NT2/D1 (cell line): ENCODE data around the gene KAZN.
"Not testable (repeated sequence)": the region's sequence is repeated elsewhere in the genome, so short reads cannot be mapped to it uniquely, and the experiment has no call there.

Source experiments
- DNase-seq: peaks from one replicate; pipeline ENCODE4 v3.0.0-alpha.2; 2011; ENCODE audit warnings: low read depth, low spot score
- H3K27me3 ChIP-seq: 2 replicates; pipeline ENCODE4 v1.6.0; 2011; ENCODE audit warnings: mild to moderate bottlenecking; ENCODE audit not compliant: insufficient read length, insufficient read depth
- H3K36me3 ChIP-seq: 2 replicates; pipeline ENCODE4 v1.6.1; 2011; ENCODE audit warnings: mild to moderate bottlenecking, low read length, mixed read lengths; ENCODE audit not compliant: insufficient read depth, insufficient read length
- H3K4me1 ChIP-seq: 2 replicates; pipeline ENCODE4 v1.5.1; 2011; ENCODE audit not compliant: insufficient read depth, insufficient read length
- H3K4me3 ChIP-seq: 2 replicates; pipeline ENCODE4 v1.5.1; 2011; ENCODE audit warnings: low read depth; ENCODE audit not compliant: insufficient read length
- H3K9ac ChIP-seq: 2 replicates; pipeline ENCODE4 v1.6.0; 2011; ENCODE audit warnings: low read depth; ENCODE audit not compliant: insufficient read length
- H3K9me3 ChIP-seq: 2 replicates; pipeline ENCODE4 v1.5.1; 2011; ENCODE audit warnings: mild to moderate bottlenecking, low read length; ENCODE audit not compliant: insufficient read depth
- SUZ12 ChIP-seq: IDR thresholded peaks from 2 replicates; pipeline ENCODE4 v1.6.1; 2011; ENCODE audit not compliant: insufficient read length, insufficient read depth; ENCODE audit errors: extremely low read depth
- YY1 ChIP-seq: IDR thresholded peaks from 2 replicates; pipeline ENCODE4 v1.6.1; 2011; ENCODE audit not compliant: insufficient read length, insufficient read depth
- ZNF274 ChIP-seq: IDR thresholded peaks from 2 replicates; pipeline ENCODE4 v1.6.1; 2011; ENCODE audit warnings: mild to moderate bottlenecking, low read depth, low read length

Gene KAZN

GRCh38 chr1:15125101-15125745 is 526.7 kb downstream of the KAZN start:
- H3K9me3 ChIP-seq = peaks cover 5% of the 10 kb centered on the region; the same call in 1 of the 2 replicates

DNA sequence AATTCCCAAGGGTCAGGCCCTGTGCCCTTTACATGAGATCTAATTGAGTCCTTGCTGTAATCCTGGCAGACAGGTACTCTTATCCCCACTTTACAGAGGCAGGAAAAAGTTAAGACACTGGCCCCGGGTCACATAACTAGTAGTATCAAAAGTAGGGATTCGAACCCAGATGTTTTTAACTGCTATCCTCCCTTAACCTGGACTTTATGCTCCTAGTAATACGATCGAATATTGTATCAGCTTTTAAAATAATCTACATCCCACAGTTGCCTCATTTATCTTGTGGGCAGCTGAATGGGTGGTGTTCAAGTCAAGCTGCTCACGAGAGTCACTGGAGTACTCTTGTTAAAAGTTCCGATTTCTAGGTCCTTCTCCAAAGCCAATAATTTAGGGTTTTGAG is 529.6 kb downstream of the KAZN start:
- peaks cover 3% of the 10 kb centered on the region for H3K4me1 ChIP-seq
- peaks cover 5% of the 10 kb centered on the region; the same call in 1 of the 2 replicates for H3K9me3 ChIP-seq
- no peak for DNase-seq
- H3K36me3 ChIP-seq = no peaks in the 10 kb centered on the region
- TF ChIP-seq SUZ12 (no peak), YY1 (no peak), ZNF274 (no peak)
- no peaks in the 10 kb centered on the region for H3K27me3 ChIP-seq
- H3K9ac ChIP-seq = no peak overlapping the region
- H3K4me3 ChIP-seq = no peak overlapping the region

More at GRCh38 chr1:15125101-15125745, 526.7 kb downstream of the KAZN start:
- no peak overlapping the region for H3K4me3 ChIP-seq
- H3K9ac ChIP-seq = no peak overlapping the region
- no peaks in the 10 kb centered on the region for H3K36me3 ChIP-seq
- H3K4me1 ChIP-seq = peaks cover 3% of the 10 kb centered on the region
- DNase-seq = no peak
- no peak for TF ChIP-seq SUZ12
- TF ChIP-seq YY1 = no peak
- no peak for TF ChIP-seq ZNF274
- H3K27me3 ChIP-seq = no peaks in the 10 kb centered on the region

GRCh38 chr1:15128520-15129313 is 530.2 kb downstream of the KAZN start:
- peak; percentile 39 for DNase-seq
- peaks cover 5% of the 10 kb centered on the region; the same call in 1 of the 2 replicates for H3K9me3 ChIP-seq
- H3K27me3 ChIP-seq = no peaks in the 10 kb centered on the region
- TF ChIP-seq SUZ12 = no peak
- no peak for TF ChIP-seq YY1
- no peak for TF ChIP-seq ZNF274
- peaks cover 3% of the 10 kb centered on the region for H3K4me1 ChIP-seq
- H3K9ac ChIP-seq = no peak overlapping the region
- H3K4me3 ChIP-seq = no peak overlapping the region
- H3K36me3 ChIP-seq = no peaks in the 10 kb centered on the region

- peaks cover 3% of the 10 kb centered on the region for H3K4me1 ChIP-seq
- no peak for TF ChIP-seq SUZ12
- no peak for TF ChIP-seq YY1
- TF ChIP-seq ZNF274 = no peak
- H3K4me3 ChIP-seq = no peak overlapping the region
- H3K27me3 ChIP-seq = no peaks in the 10 kb centered on the region
- no peak for DNase-seq
- peaks cover 5% of the 10 kb centered on the region; the same call in 1 of the 2 replicates for H3K9me3 ChIP-seq
- H3K9ac ChIP-seq = no peak overlapping the region
- no peaks in the 10 kb centered on the region for H3K36me3 ChIP-seq
These were observed 531.5 kb downstream of the KAZN start for GRCh38 chr1:15129944-15130343.

DNA sequence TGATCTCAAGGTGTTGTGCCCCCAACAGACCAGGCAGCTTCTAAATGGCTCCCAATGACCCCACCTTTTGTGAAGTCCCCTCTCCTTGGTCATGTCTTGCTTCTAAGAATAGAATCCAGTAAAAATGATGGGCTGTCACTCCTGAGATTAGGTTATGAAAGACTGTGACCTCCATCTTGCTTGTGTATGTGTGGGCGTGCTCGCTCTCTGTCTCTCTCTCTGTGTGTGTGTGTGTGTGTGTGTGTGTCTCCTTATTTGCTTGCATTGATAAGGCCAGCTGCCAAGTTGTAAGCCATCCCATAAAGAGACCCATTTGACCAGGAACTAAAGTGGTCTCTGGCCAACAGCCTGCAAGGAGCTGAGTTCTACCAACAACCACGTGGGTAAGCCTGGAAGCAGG is 532.1 kb downstream of the KAZN start:
- no peaks in the 10 kb centered on the region for H3K27me3 ChIP-seq
- H3K4me1 ChIP-seq = peaks cover 3% of the 10 kb centered on the region
- no peak overlapping the region for H3K4me3 ChIP-seq
- H3K36me3 ChIP-seq = no peaks in the 10 kb centered on the region
- peaks cover 5% of the 10 kb centered on the region; the same call in 1 of the 2 replicates for H3K9me3 ChIP-seq
- TF ChIP-seq SUZ12 (no peak), YY1 (no peak), ZNF274 (no peak)
- H3K9ac ChIP-seq = no peak overlapping the region
- no peak for DNase-seq

- Histone ChIP-seq H3K27me3 (no peaks in the 10 kb centered on the region), H3K9me3 (peaks cover 5% of the 10 kb centered on the region; the same call in 1 of the 2 replicates), H3K4me1 (peaks cover 3% of the 10 kb centered on the region), H3K36me3 (no peaks in the 10 kb centered on the region), H3K9ac (no peak overlapping the region), H3K4me3 (no peak overlapping the region)
- TF ChIP-seq YY1 (no peak), SUZ12 (no peak), ZNF274 (no peak)
- no peak for DNase-seq
These were observed 534.5 kb downstream of the KAZN start for GRCh38 chr1:15132965-15133364.

GRCh38 chr1:15134285-15134684 is 535.8 kb downstream of the KAZN start:
- Histone ChIP-seq H3K9me3 (peaks cover 5% of the 10 kb centered on the region; the same call in 1 of the 2 replicates), H3K36me3 (no peaks in the 10 kb centered on the region), H3K9ac (no peak overlapping the region), H3K4me1 (no peaks in the 10 kb centered on the region), H3K4me3 (no peak overlapping the region), H3K27me3 (no peaks in the 10 kb centered on the region)
- TF ChIP-seq ZNF274 (no peak), SUZ12 (no peak), YY1 (no peak)
- no peak for DNase-seq

GRCh38 chr1:15135604-15136003 is 537.1 kb downstream of the KAZN start:
- H3K4me1 ChIP-seq, H3K27me3 ChIP-seq, H3K36me3 ChIP-seq, DNase-seq, H3K4me3 ChIP-seq, H3K9me3 ChIP-seq, H3K9ac ChIP-seq: not testable (repeated sequence)
